Subcutaneous adipose tissue (tissue), 4 donors: ENCODE results near the gene FBXO46. TPM values are rescaled to one million over a fixed set of nuclear protein-coding genes. Genes with fewer than 3 reads are reported as not detected.

Source experiments
- CTCF ChIP-seq: fragments of 450-650 bp; IDR thresholded peaks from one replicate; pipeline ENCODE4 v1.5.1; 2016; ENCODE audit warnings: low read depth, mild to moderate bottlenecking, control low read depth, antibody characterized with exemption, moderate library complexity
- small RNA-seq: library from RNA; depleted of rRNA; stranded (forward); fragments of <200 nt; gene quantifications from one replicate; pipeline ENCODE3, GENCODE V24; 2016
- total RNA-seq, 4 donors: library from RNA; depleted of rRNA; stranded (reverse); fragments of >200 nt; gene quantifications; one replicate each; pipeline ENCODE4 v1.1.0, GENCODE V29; 2016

Gene FBXO46
- total RNA-seq, 4 donors from 2014 or later: 5.1 to 12.1 (median 6.0) TPM

GRCh38 chr19:45670670-45671453 is 59.8 kb downstream of the FBXO46 start:
- no peak for TF ChIP-seq CTCF

- TF ChIP-seq CTCF: no peak
Observed at GRCh38 chr19:45668342-45668871, 62.3 kb downstream of the FBXO46 start.

DNA sequence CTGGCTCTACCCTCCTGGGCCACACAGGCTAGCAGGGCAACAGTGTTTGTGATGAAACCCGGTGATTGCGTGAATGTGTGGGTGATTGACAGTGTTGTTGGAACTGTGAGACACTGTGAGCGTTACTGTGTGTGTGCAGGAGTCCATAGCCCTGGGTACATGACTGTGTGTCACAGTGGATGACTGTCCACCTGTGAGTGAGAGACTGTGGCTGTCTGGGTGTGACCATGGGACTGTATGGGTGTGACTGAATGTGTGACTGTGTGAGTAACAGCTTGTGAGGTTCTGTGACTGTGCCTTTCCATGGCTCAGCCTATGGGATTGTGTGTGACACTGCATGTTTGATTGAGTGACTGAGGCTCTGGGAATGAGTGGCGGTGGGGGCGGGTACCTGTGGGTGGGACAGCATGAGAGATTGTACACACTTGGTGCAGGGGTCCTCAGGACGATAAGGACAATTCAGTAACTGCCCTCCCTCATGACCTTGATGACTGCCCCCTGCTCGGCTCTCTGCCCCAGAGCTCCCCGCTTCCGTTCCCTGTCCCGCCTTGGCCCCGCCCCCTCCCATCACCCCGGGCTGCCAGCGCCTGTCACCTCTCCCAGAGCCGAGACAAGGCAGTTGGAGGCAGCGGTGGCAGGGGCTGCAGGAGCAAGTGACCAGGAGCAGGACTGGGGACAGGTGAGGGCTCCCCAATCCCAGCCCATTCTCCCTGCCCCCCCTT is 62.9 kb downstream of the FBXO46 start, which contains the start of gene GIPR:
Gene GIPR, plus strand, starts transcription at position 602 of the 722 bp plus-strand sequence. CDS start 1,300 bp downstream, outside the sequence.
- no peak for TF ChIP-seq CTCF

DNA sequence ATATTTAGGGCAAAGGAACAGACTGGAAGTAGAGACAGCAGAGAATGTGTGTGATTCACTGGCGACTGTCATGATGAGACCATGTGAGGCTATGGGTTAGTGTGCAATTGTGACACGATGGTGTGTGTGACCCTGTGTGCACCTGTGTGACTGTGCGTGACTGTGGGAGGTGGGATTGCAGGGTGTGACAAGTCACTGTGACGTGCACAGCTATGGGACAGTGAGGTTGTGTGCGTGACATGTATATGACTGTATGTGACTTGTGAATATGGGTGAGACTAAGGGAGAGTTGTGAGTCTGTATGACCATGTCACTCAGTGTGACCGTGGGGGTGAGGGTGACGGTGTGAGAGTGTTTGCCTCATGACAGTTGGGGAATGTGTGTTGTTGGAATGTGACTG is 66.1 kb downstream of the FBXO46 start:
- no peak for TF ChIP-seq CTCF

- TF ChIP-seq CTCF: no peak
Observed at GRCh38 chr19:45663800-45664199, 66.9 kb downstream of the FBXO46 start.

DNA sequence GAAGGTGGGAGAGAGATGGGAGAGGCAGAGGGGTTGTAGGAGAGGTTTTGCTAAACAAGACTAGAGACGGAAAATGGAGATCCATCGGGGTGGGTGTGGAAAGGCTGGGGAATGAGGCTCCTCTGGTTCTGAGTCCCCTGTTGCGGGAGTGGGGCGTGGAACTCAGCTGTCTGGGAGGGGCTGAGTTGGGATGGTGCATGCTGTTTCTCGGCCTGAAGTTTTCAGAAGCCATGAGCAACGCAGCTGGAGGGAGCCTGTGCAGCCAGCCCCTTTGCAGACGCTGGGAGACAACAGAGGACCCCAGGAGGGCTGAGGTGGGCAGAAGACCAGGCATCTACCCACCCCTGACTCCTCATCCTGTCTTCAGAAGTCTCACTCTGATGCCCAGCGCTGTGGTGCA is 70.1 kb downstream of the FBXO46 start:
- no peak for TF ChIP-seq CTCF

Small RNA genes within 50 kb of the gene (small RNA-seq; reads per million reads assigned to genes)
- gene MIR642A: 0.85 reads per million

Other genes with a start within 250 kb of the FBXO46 start
- gene RTN2, start 233.8 kb downstream of the FBXO46 start, total RNA-seq: 10 to 100 TPM in 2 of 4 donors, 1 to 10 TPM in 2; 5.3 to 11.5 (median 9.9) TPM
- 1 to 10 TPM in 3 of 4 donors, not detected in 1; 1.3 to 2.0 (median 2.0) TPM for gene PPM1N, start 232.5 kb downstream of the FBXO46 start, total RNA-seq
- 10 to 100 TPM; 24.9 to 44.5 (median 40.5) TPM for gene VASP, start 223.4 kb downstream of the FBXO46 start, total RNA-seq
- gene OPA3, start 146.1 kb downstream of the FBXO46 start, total RNA-seq: 10 to 100 TPM in 1 of 4 donors, 1 to 10 TPM in 3; 2.7 to 11.6 (median 6.4) TPM
- 10 to 100 TPM in 1 of 4 donors, 1 to 10 TPM in 3; 2.0 to 10.4 (median 5.9) TPM for gene GPR4, start 128.7 kb downstream of the FBXO46 start, total RNA-seq
- gene EML2, start 91.5 kb downstream of the FBXO46 start, total RNA-seq: 10 to 100 TPM in 3 of 4 donors, 1 to 10 TPM in 1; 5.4 to 32.6 (median 20.7) TPM
- gene GIPR, start 62.7 kb downstream of the FBXO46 start, total RNA-seq: 10 to 100 TPM in 1 of 4 donors, 1 to 10 TPM in 2, under 1 TPM in 1; 0.34 to 20.0 (median 1.4) TPM
- 100 to 1,000 TPM; 117 to 159 (median 152) TPM for gene SNRPD2, start 38.9 kb downstream of the FBXO46 start, total RNA-seq
- gene QPCTL, start 38.2 kb downstream of the FBXO46 start, total RNA-seq: 1 to 10 TPM; 1.3 to 8.5 (median 3.3) TPM
- not detected for gene MEIOSIN, start 2.5 kb upstream of the FBXO46 start, total RNA-seq
- 10 to 100 TPM in 1 of 4 donors, 1 to 10 TPM in 3; 4.2 to 20.3 (median 6.9) TPM for gene SIX5, start 38.4 kb upstream of the FBXO46 start, total RNA-seq
- gene DMPK, start 51.6 kb upstream of the FBXO46 start, total RNA-seq: 10 to 100 TPM in 3 of 4 donors, 1 to 10 TPM in 1; 7.0 to 39.2 (median 18.6) TPM
- gene DMWD, start 61.9 kb upstream of the FBXO46 start, total RNA-seq: 10 to 100 TPM in 3 of 4 donors, 1 to 10 TPM in 1; 8.3 to 58.4 (median 16.6) TPM
- gene RSPH6A, start 84.4 kb upstream of the FBXO46 start, total RNA-seq: not detected
- gene SYMPK, start 132.3 kb upstream of the FBXO46 start, total RNA-seq: 10 to 100 TPM; 15.7 to 50.5 (median 28.8) TPM
- gene FOXA3, start 133.4 kb upstream of the FBXO46 start, total RNA-seq: not detected
- gene IRF2BP1, start 155.2 kb upstream of the FBXO46 start, total RNA-seq: 10 to 100 TPM in 2 of 4 donors, 1 to 10 TPM in 2; 2.9 to 24.5 (median 10.9) TPM
- gene MYPOP, start 171.7 kb upstream of the FBXO46 start, total RNA-seq: 1 to 10 TPM; 1.7 to 3.3 (median 2.5) TPM
- not detected for gene NANOS2, start 183.9 kb upstream of the FBXO46 start, total RNA-seq
- 1 to 10 TPM in 3 of 4 donors, under 1 TPM in 1; 0.68 to 9.2 (median 1.9) TPM for gene NOVA2, start 243.0 kb upstream of the FBXO46 start, total RNA-seq